ENCODE results near the gene EFHC1. TPM values are rescaled to one million over a fixed set of nuclear protein-coding genes. Genes with fewer than 3 reads are reported as not detected.
A peak's percentile ranks its signal among the peaks of the same experiment; 100 is the strongest.

Gene EFHC1
- total RNA-seq, 1 experiment from 2014 or later: 44.0 TPM

DNA sequence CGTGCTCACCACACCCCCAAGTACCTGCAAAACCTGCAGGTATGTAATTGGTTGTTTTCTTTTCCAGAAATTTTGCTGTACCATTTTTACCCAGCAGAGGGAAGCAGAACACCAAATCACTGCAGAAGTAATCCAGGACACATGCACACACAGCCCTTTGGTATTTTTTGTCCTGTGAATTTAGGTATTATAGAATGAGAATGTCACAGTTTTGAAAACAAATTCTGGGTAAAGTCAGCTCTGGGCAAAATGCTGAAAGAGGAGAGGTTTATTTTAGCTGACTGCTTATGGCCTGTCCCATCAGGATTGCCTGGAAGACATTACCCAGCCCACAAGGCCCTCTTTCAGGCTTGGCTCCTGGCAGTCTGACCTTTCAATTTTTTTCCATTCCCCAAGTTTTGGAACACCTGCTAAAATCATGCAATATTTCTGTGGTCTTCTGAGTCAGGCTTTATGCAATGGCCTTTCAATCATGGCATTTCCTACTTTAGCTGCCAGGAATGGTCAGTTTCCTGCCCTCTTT is 3.5 kb upstream of the EFHC1 start:
- no peaks in the 10 kb centered on the region for H3K27me3 ChIP-seq (ENCODE audit: low read length)
- H3K4me2 ChIP-seq (ENCODE audit: low read depth, low read length, poor library complexity, severe bottlenecking): no peak overlapping the region
- H4K20me1 ChIP-seq (ENCODE audit: insufficient read depth, low read depth, low read length): no peaks in the 10 kb centered on the region
- H2AFZ ChIP-seq (ENCODE audit: low read length): no peak overlapping the region
- no peak overlapping the region for H3K27ac ChIP-seq (ENCODE audit: low read length)
- no peaks in the 10 kb centered on the region for H3K9me3 ChIP-seq (ENCODE audit: low read length)
- no peaks in the 10 kb centered on the region for H3K79me2 ChIP-seq (ENCODE audit: low read length)
- H3K4me1 ChIP-seq (ENCODE audit: low read length): peaks cover 28% of the 10 kb centered on the region
- peak; percentile 83 for DNase-seq
- H3K9ac ChIP-seq (ENCODE audit: low read length): no peak overlapping the region
- H3K36me3 ChIP-seq (ENCODE audit: insufficient read depth, low read length): no peaks in the 10 kb centered on the region
- H3K9me2 ChIP-seq (replicated peaks; ENCODE audit: insufficient read depth, low read length): no peaks in the 10 kb centered on the region
- no peak overlapping the region for H3K4me3 ChIP-seq (ENCODE audit: low read length)

DNA sequence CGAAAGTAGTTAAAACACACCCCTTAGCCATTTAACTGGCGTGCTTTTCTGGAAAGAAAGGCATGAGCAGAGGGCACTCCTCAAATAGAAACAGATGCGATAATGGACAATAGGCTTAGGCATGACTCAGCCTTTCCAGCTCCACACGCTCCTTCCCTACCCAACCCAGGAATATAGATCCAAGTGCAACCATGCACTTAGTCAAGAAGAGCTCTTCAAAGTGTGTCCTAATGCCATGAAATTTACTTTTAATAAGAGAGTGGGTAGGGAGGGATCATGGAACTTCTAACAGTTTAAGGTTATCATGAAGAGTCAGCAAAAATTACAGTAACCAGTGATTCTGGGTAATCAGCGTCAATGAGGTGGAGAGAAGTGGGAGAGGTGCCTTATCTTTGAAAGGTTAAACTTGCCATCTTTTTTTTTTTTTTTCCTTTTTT is 2.4 kb upstream of the EFHC1 start:
- Histone ChIP-seq H3K4me2 (ENCODE audit: low read depth, low read length, poor library complexity, severe bottlenecking) (no peak overlapping the region), H2AFZ (ENCODE audit: low read length) (no peak overlapping the region), H3K9me3 (ENCODE audit: low read length) (no peaks in the 10 kb centered on the region), H3K36me3 (ENCODE audit: insufficient read depth, low read length) (no peaks in the 10 kb centered on the region), H4K20me1 (ENCODE audit: insufficient read depth, low read depth, low read length) (no peaks in the 10 kb centered on the region), H3K79me2 (ENCODE audit: low read length) (no peaks in the 10 kb centered on the region), H3K9me2 (replicated peaks; ENCODE audit: insufficient read depth, low read length) (no peaks in the 10 kb centered on the region), H3K9ac (ENCODE audit: low read length) (no peak overlapping the region), H3K4me1 (ENCODE audit: low read length) (peaks cover 31% of the 10 kb centered on the region), H3K4me3 (ENCODE audit: low read length) (no peak overlapping the region), H3K27me3 (ENCODE audit: low read length) (no peaks in the 10 kb centered on the region), H3K27ac (ENCODE audit: low read length) (no peak overlapping the region)
- no peak for DNase-seq

DNA sequence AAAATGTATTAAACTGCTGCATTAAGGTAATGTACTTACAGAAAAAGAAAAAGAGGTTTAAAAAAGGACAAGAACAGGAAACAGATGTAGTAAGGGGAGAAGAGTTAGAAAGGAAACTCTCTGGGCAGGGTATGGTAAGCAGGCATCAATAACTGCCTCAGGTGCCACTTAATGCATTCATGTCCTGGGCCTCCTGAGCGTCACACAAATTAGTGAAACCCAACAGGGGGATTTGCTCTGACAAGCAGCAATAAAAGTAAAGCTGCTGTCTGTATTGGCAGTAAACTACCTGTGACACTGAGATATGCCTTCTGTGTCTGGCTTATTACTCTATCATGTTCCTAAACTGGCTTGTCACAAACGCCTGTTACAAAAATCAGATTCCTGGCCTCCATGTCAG is 1.5 kb upstream of the EFHC1 start:
- no peak overlapping the region for H3K4me3 ChIP-seq (ENCODE audit: low read length)
- H3K9ac ChIP-seq (ENCODE audit: low read length): no peak overlapping the region; the same call in 1 of the 2 replicates
- peaks cover 31% of the 10 kb centered on the region for H3K4me1 ChIP-seq (ENCODE audit: low read length)
- no peaks in the 10 kb centered on the region for H3K27me3 ChIP-seq (ENCODE audit: low read length)
- H2AFZ ChIP-seq (ENCODE audit: low read length): no peak overlapping the region
- H3K9me2 ChIP-seq (replicated peaks; ENCODE audit: insufficient read depth, low read length): no peaks in the 10 kb centered on the region
- no peaks in the 10 kb centered on the region for H4K20me1 ChIP-seq (ENCODE audit: insufficient read depth, low read depth, low read length)
- no peak overlapping the region for H3K4me2 ChIP-seq (ENCODE audit: low read depth, low read length, poor library complexity, severe bottlenecking)
- H3K36me3 ChIP-seq (ENCODE audit: insufficient read depth, low read length): no peaks in the 10 kb centered on the region
- no peak overlapping the region for H3K27ac ChIP-seq (ENCODE audit: low read length)
- H3K79me2 ChIP-seq (ENCODE audit: low read length): no peaks in the 10 kb centered on the region
- no peaks in the 10 kb centered on the region for H3K9me3 ChIP-seq (ENCODE audit: low read length)
- DNase-seq: no peak

DNA sequence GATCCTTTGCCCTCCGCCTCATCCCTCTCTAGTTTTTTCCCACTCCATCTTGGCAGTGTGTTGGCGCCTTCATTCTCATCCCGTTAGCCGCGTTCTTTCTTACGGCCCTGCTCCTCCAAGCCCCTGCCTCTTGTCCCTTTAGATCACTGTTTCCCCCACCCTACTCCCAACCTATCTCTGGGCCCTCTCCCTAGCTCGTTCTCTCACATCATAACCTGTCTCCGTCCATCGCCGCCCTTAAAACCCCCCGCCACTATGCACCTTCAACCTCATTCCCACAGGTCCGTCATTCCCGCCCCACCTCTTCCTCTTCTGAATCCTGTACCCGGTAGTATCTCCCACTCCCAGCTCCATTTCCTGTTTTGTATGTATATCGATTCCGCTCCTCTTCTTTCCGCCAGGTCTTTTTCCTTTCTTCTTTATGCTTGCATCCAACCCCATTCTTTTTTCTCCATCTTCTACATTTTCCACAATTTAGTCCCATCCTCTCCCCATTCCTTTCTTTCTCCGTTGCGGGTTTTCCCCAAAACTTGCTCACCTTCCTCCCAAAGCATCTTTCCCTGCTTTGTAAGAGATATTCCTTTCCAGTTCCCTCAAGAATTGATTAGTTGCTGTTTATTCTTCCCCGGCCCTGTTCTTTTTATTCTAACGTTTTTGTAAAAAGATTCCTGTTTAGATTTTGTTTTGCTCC is 671 bp downstream of the EFHC1 start:
- Histone ChIP-seq H3K4me2 (ENCODE audit: low read depth, low read length, poor library complexity, severe bottlenecking) (peak overlapping the region; percentile 61), H3K79me2 (ENCODE audit: low read length) (no peaks in the 10 kb centered on the region), H3K9ac (ENCODE audit: low read length) (peak overlapping the region; percentile 94), H3K9me2 (replicated peaks; ENCODE audit: insufficient read depth, low read length) (no peaks in the 10 kb centered on the region), H4K20me1 (ENCODE audit: insufficient read depth, low read depth, low read length) (no peaks in the 10 kb centered on the region), H3K27ac (ENCODE audit: low read length) (no peak overlapping the region), H3K9me3 (ENCODE audit: low read length) (no peaks in the 10 kb centered on the region), H2AFZ (ENCODE audit: low read length) (peak overlapping the region; percentile 35; the same call in 1 of the 2 replicates), H3K36me3 (ENCODE audit: insufficient read depth, low read length) (no peaks in the 10 kb centered on the region), H3K4me1 (ENCODE audit: low read length) (peaks cover 33% of the 10 kb centered on the region), H3K4me3 (ENCODE audit: low read length) (peak overlapping the region; percentile 71), H3K27me3 (ENCODE audit: low read length) (no peaks in the 10 kb centered on the region)
- DNase-seq: no peak

DNA sequence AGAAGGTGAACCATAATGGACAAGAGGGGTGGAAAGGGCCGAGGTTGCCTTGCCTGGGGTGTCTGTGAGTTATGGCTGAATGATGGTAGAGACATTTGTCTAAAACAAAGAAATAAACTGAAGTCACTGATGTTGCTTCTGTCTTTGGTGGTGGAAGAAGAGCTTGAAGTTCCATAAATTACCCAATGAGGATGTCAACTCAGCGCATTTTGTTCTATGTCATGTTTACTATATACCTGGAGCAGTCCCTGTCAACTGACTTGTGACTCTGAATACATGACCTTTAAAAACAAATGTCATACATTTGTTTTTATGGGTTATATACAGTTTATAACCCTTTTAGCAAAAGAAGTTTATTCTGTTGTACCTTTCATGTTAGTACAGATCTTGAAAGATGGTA is 2.0 kb downstream of the EFHC1 start:
- Histone ChIP-seq H3K4me2 (ENCODE audit: low read depth, low read length, poor library complexity, severe bottlenecking) (no peak overlapping the region), H3K4me1 (ENCODE audit: low read length) (peaks cover 41% of the 10 kb centered on the region), H4K20me1 (ENCODE audit: insufficient read depth, low read depth, low read length) (no peaks in the 10 kb centered on the region), H3K79me2 (ENCODE audit: low read length) (no peaks in the 10 kb centered on the region), H3K9me2 (replicated peaks; ENCODE audit: insufficient read depth, low read length) (no peaks in the 10 kb centered on the region), H3K27ac (ENCODE audit: low read length) (no peak overlapping the region), H3K36me3 (ENCODE audit: insufficient read depth, low read length) (no peaks in the 10 kb centered on the region), H3K9ac (ENCODE audit: low read length) (no peak overlapping the region), H2AFZ (ENCODE audit: low read length) (no peak overlapping the region), H3K9me3 (ENCODE audit: low read length) (no peaks in the 10 kb centered on the region), H3K4me3 (ENCODE audit: low read length) (no peak overlapping the region), H3K27me3 (ENCODE audit: low read length) (no peaks in the 10 kb centered on the region)
- no peak for DNase-seq

DNA sequence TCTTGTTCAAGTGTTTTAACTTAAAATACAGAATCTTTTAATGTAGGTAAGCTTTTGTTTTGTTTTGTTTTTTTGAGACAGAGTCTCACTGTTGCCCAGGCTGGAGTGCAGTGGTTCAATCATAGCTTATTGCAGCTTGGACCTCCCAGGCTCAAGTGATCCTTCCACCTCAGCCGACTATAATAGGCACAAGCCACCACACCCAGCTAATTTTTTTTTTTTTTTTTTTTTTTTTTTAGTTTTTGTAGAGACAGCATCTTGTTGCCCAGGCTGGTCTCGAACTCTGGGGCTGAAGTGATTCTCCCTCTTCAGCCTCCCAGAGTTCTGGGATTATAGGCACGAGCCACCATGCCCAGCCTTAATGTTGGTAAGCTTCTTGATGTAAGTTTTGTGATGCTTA is 3.3 kb downstream of the EFHC1 start:
- Histone ChIP-seq H3K9me3 (ENCODE audit: low read length) (no peaks in the 10 kb centered on the region), H3K4me3 (ENCODE audit: low read length) (no peak overlapping the region), H3K27me3 (ENCODE audit: low read length) (no peaks in the 10 kb centered on the region), H3K4me1 (ENCODE audit: low read length) (peaks cover 44% of the 10 kb centered on the region), H3K36me3 (ENCODE audit: insufficient read depth, low read length) (no peaks in the 10 kb centered on the region), H2AFZ (ENCODE audit: low read length) (no peak overlapping the region), H3K79me2 (ENCODE audit: low read length) (no peaks in the 10 kb centered on the region), H3K4me2 (ENCODE audit: low read depth, low read length, poor library complexity, severe bottlenecking) (no peak overlapping the region), H3K9ac (ENCODE audit: low read length) (no peak overlapping the region), H3K27ac (ENCODE audit: low read length) (no peak overlapping the region), H3K9me2 (replicated peaks; ENCODE audit: insufficient read depth, low read length) (no peaks in the 10 kb centered on the region), H4K20me1 (ENCODE audit: insufficient read depth, low read depth, low read length) (no peaks in the 10 kb centered on the region)
- DNase-seq: no peak

DNA sequence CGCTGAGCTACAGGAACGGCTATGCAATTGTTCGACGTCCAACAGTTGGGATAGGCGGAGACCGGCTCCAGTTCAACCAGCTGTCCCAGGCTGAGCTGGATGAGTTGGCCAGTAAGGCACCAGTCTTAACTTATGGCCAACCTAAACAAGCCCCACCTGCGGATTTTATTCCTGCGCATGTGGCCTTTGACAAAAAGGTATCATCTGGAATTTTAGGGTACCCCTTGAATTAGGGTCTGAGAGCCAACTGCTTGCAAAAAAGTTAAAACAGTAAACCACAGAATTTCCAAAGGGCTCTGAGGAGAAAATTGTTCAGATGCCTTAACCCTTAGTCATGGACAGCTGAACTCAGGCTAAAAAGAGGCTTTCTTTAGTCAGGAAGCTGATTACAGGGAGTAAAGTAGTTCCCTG is 3.8 kb downstream of the EFHC1 start:
- no peaks in the 10 kb centered on the region for H3K9me3 ChIP-seq (ENCODE audit: low read length)
- no peak overlapping the region for H3K4me2 ChIP-seq (ENCODE audit: low read depth, low read length, poor library complexity, severe bottlenecking)
- H3K4me1 ChIP-seq (ENCODE audit: low read length): peaks cover 44% of the 10 kb centered on the region
- H3K27me3 ChIP-seq (ENCODE audit: low read length): no peaks in the 10 kb centered on the region
- no peaks in the 10 kb centered on the region for H3K36me3 ChIP-seq (ENCODE audit: insufficient read depth, low read length)
- H3K79me2 ChIP-seq (ENCODE audit: low read length): no peaks in the 10 kb centered on the region
- DNase-seq: no peak
- H3K27ac ChIP-seq (ENCODE audit: low read length): no peak overlapping the region
- no peak overlapping the region for H3K9ac ChIP-seq (ENCODE audit: low read length)
- H3K4me3 ChIP-seq (ENCODE audit: low read length): no peak overlapping the region
- no peaks in the 10 kb centered on the region for H3K9me2 ChIP-seq (replicated peaks; ENCODE audit: insufficient read depth, low read length)
- no peak overlapping the region for H2AFZ ChIP-seq (ENCODE audit: low read length)
- no peaks in the 10 kb centered on the region for H4K20me1 ChIP-seq (ENCODE audit: insufficient read depth, low read depth, low read length)

DNA sequence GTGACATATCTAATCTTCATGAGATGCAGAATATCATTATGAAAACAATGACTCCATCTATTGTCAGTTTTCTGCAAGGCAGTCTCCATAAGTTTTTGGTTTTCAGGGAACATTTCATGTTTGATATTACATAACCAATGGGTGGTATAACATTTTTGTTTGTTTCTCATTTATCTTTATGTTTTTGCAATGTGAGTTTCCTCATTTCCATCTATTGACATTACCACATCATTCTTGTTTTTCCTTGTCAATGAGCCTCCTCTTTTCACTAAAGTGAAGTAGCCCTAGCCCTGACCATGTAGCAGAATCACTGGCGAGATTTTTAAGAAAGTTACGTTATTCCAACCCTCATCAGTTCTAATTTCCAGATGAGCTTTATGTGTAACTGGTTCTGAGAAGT is 4.4 kb downstream of the EFHC1 start:
- H3K9me2 ChIP-seq (replicated peaks; ENCODE audit: insufficient read depth, low read length): no peaks in the 10 kb centered on the region
- H3K4me1 ChIP-seq (ENCODE audit: low read length): peaks cover 39% of the 10 kb centered on the region
- no peak overlapping the region for H3K4me3 ChIP-seq (ENCODE audit: low read length)
- no peaks in the 10 kb centered on the region for H4K20me1 ChIP-seq (ENCODE audit: insufficient read depth, low read depth, low read length)
- no peak overlapping the region for H3K9ac ChIP-seq (ENCODE audit: low read length)
- H3K36me3 ChIP-seq (ENCODE audit: insufficient read depth, low read length): no peaks in the 10 kb centered on the region
- H3K9me3 ChIP-seq (ENCODE audit: low read length): no peaks in the 10 kb centered on the region
- H3K27me3 ChIP-seq (ENCODE audit: low read length): no peaks in the 10 kb centered on the region
- H3K4me2 ChIP-seq (ENCODE audit: low read depth, low read length, poor library complexity, severe bottlenecking): no peak overlapping the region
- no peaks in the 10 kb centered on the region for H3K79me2 ChIP-seq (ENCODE audit: low read length)
- H2AFZ ChIP-seq (ENCODE audit: low read length): no peak overlapping the region
- H3K27ac ChIP-seq (ENCODE audit: low read length): no peak overlapping the region
- DNase-seq: no peak
